Measurements from ENCODE around the gene LCP1. TPM values are rescaled to one million over a fixed set of nuclear protein-coding genes. Genes with fewer than 3 reads are reported as not detected.

Gene LCP1
- total RNA-seq, 1 donor from 2014 or later: 8.4 TPM

DNA sequence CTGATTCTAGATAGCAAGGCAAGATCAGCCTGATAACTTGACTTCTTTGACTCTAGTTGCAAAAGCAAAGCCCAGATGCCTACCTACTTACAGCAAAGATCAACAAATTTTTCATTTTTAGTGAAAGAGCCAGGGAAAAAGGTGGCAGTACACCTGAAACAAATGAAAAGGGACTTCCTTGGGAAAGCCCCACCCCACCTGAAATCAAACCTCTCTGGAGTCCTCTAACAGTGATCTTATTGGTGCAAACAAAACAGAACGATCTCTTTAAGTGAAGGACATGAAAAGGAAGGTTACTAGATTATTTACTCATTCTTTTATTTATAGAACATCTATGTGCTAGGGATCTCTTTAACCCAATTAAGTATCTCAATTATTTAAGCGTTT is 507 bp upstream of the LCP1 start:
- Histone ChIP-seq H3K27ac (ENCODE audit: low read depth, low read length) (no peak overlapping the region), H3K4me3 (ENCODE audit: insufficient read depth, low read depth, low read length) (no peak overlapping the region), H3K36me3 (ENCODE audit: insufficient read depth, low read length) (no peaks in the 10 kb centered on the region), H4K20me1 (ENCODE audit: insufficient read depth, low read length) (no peaks in the 10 kb centered on the region), H3K9ac (ENCODE audit: low read length) (no peak overlapping the region), H2AFZ (ENCODE audit: low read depth, low read length) (no peak overlapping the region), H3K4me1 (ENCODE audit: insufficient read depth, low read length) (no peaks in the 10 kb centered on the region), H3K9me3 (ENCODE audit: insufficient read depth, low read depth, low read length) (no peaks in the 10 kb centered on the region), H3K4me2 (ENCODE audit: low read length) (no peak overlapping the region), H3K79me2 (ENCODE audit: insufficient read depth, low read length) (no peaks in the 10 kb centered on the region), H3K27me3 (ENCODE audit: insufficient read depth, low read length) (peaks cover 3% of the 10 kb centered on the region)
- TF ChIP-seq, protein P1, sequence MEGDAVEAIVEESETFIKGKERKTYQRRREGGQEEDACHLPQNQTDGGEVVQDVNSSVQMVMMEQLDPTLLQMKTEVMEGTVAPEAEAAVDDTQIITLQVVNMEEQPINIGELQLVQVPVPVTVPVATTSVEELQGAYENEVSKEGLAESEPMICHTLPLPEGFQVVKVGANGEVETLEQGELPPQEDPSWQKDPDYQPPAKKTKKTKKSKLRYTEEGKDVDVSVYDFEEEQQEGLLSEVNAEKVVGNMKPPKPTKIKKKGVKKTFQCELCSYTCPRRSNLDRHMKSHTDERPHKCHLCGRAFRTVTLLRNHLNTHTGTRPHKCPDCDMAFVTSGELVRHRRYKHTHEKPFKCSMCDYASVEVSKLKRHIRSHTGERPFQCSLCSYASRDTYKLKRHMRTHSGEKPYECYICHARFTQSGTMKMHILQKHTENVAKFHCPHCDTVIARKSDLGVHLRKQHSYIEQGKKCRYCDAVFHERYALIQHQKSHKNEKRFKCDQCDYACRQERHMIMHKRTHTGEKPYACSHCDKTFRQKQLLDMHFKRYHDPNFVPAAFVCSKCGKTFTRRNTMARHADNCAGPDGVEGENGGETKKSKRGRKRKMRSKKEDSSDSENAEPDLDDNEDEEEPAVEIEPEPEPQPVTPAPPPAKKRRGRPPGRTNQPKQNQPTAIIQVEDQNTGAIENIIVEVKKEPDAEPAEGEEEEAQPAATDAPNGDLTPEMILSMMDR (IDR thresholded peaks at IDR 0.05; ENCODE audit: insufficient read depth, low read depth, low read length): no peak
- no peak for TF ChIP-seq EZH2 (IDR thresholded peaks at IDR 0.05; ENCODE audit: insufficient read depth, low read length)
- Mint-ChIP-seq H3K4me1 (ENCODE audit: low read depth, unreplicated experiment) (peaks cover 12% of the 10 kb centered on the region), H3K27me3 (ENCODE audit: low read depth, unreplicated experiment) (no peaks in the 10 kb centered on the region), H3K4me3 (ENCODE audit: unreplicated experiment) (no peak overlapping the region), H3K36me3 (ENCODE audit: low read depth, unreplicated experiment) (no peaks in the 10 kb centered on the region), H3K9me3 (ENCODE audit: unreplicated experiment) (no peaks in the 10 kb centered on the region), H3K27ac (ENCODE audit: unreplicated experiment) (no peak overlapping the region)
- FAIRE-seq (no peak), DNase-seq (ENCODE audit: low read depth) (no peak)

DNA sequence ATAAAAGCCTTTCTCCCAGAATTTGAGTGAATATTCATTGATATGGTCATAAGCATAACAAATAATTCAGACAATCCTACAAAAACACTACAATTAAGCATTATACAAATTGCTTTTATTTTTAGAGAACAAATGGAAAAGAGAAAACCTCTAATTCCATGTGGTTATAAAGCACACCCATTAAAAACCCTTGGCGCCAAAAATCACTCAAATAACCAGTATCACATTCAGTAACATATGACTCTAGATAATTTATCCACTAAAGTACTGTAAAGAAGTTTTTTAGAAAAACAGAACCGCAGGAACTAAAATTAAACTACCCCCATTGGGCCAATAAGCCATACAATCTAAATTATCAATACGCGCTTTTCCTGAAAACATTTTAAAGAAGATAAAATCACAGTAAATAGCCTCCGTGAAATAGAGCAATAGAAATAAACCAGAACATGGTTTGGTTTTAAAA is 569 bp downstream of the LCP1 start:
- no peaks in the 10 kb centered on the region for H3K9me3 Mint-ChIP-seq (ENCODE audit: unreplicated experiment)
- Histone ChIP-seq H3K9me3 (ENCODE audit: insufficient read depth, low read depth, low read length) (no peaks in the 10 kb centered on the region), H3K27ac (ENCODE audit: low read depth, low read length) (no peak overlapping the region), H3K4me3 (ENCODE audit: insufficient read depth, low read depth, low read length) (no peak overlapping the region), H3K4me1 (ENCODE audit: insufficient read depth, low read length) (no peaks in the 10 kb centered on the region), H3K27me3 (ENCODE audit: insufficient read depth, low read length) (peaks cover 3% of the 10 kb centered on the region), H3K9ac (ENCODE audit: low read length) (no peak overlapping the region), H3K4me2 (ENCODE audit: low read length) (no peak overlapping the region), H3K36me3 (ENCODE audit: insufficient read depth, low read length) (no peaks in the 10 kb centered on the region), H3K79me2 (ENCODE audit: insufficient read depth, low read length) (no peaks in the 10 kb centered on the region), H2AFZ (ENCODE audit: low read depth, low read length) (no peak overlapping the region), H4K20me1 (ENCODE audit: insufficient read depth, low read length) (no peaks in the 10 kb centered on the region)
- H3K4me1 Mint-ChIP-seq (ENCODE audit: low read depth, unreplicated experiment): peaks cover 12% of the 10 kb centered on the region
- TF ChIP-seq, protein P1 (IDR thresholded peaks at IDR 0.05; ENCODE audit: insufficient read depth, low read depth, low read length): no peak
- TF ChIP-seq EZH2 (IDR thresholded peaks at IDR 0.05; ENCODE audit: insufficient read depth, low read length): no peak
- H3K27me3 Mint-ChIP-seq (ENCODE audit: low read depth, unreplicated experiment): no peaks in the 10 kb centered on the region
- FAIRE-seq: no peak
- DNase-seq (ENCODE audit: low read depth): no peak
- no peak overlapping the region for H3K4me3 Mint-ChIP-seq (ENCODE audit: unreplicated experiment)
- no peaks in the 10 kb centered on the region for H3K36me3 Mint-ChIP-seq (ENCODE audit: low read depth, unreplicated experiment)
- H3K27ac Mint-ChIP-seq (ENCODE audit: unreplicated experiment): no peak overlapping the region

DNA sequence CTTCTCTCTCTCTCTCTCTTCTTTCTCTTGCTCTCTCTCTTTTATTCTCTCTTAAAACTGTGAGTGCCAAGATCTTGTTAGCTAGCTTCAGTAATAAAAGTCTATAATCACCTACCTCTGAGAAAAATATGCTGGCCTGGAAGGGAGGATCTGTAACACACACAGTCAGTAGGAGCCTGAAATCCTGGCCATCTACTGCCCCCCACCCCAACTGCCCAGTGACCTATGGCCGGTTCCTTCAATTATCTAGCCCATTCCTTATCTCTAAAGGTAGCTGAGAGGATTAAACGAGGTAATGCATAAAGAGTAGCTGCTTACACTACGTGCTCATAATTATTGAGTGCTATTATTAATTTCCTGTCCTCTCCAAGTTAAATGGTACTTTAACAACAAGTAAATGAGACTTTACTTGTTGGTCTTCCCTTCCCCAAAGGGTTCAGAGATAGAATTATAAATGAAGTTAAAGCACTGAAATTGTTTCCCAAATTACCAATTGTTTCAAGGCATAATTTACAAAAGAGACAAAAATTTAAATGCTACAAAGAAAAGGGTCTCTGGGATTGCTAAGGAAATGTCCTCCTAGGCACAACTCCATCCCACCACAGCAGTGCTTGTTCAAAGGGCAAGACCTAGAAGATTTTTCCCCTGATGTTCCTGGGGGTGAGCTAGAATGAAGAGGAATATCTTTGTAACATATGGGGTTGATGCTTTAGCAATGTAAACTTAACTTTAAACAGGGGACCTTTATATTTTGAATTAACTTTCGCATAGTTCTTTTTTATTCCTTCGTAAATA is 1.8 kb downstream of the LCP1 start:
- no peaks in the 10 kb centered on the region for H3K9me3 Mint-ChIP-seq (ENCODE audit: unreplicated experiment)
- Histone ChIP-seq H3K4me2 (ENCODE audit: low read length) (no peak overlapping the region), H3K9ac (ENCODE audit: low read length) (no peak overlapping the region), H2AFZ (ENCODE audit: low read depth, low read length) (no peak overlapping the region), H3K4me3 (ENCODE audit: insufficient read depth, low read depth, low read length) (no peak overlapping the region), H3K9me3 (ENCODE audit: insufficient read depth, low read depth, low read length) (no peaks in the 10 kb centered on the region), H3K79me2 (ENCODE audit: insufficient read depth, low read length) (no peaks in the 10 kb centered on the region), H4K20me1 (ENCODE audit: insufficient read depth, low read length) (no peaks in the 10 kb centered on the region), H3K27me3 (ENCODE audit: insufficient read depth, low read length) (peaks cover 3% of the 10 kb centered on the region), H3K36me3 (ENCODE audit: insufficient read depth, low read length) (no peaks in the 10 kb centered on the region), H3K27ac (ENCODE audit: low read depth, low read length) (no peak overlapping the region), H3K4me1 (ENCODE audit: insufficient read depth, low read length) (no peaks in the 10 kb centered on the region)
- no peak overlapping the region for H3K27ac Mint-ChIP-seq (ENCODE audit: unreplicated experiment)
- FAIRE-seq (no peak), DNase-seq (ENCODE audit: low read depth) (no peak)
- no peaks in the 10 kb centered on the region for H3K36me3 Mint-ChIP-seq (ENCODE audit: low read depth, unreplicated experiment)
- H3K4me1 Mint-ChIP-seq (ENCODE audit: low read depth, unreplicated experiment): peaks cover 12% of the 10 kb centered on the region
- H3K4me3 Mint-ChIP-seq (ENCODE audit: unreplicated experiment): no peak overlapping the region
- H3K27me3 Mint-ChIP-seq (ENCODE audit: low read depth, unreplicated experiment): no peaks in the 10 kb centered on the region
- TF ChIP-seq, protein P1 (IDR thresholded peaks at IDR 0.05; ENCODE audit: insufficient read depth, low read depth, low read length): no peak
- TF ChIP-seq EZH2 (IDR thresholded peaks at IDR 0.05; ENCODE audit: insufficient read depth, low read length): no peak
